Panc1 (cell line): ENCODE data around the gene GRK3.

Source experiments
- POLR2AphosphoS5 ChIP-seq: IDR thresholded peaks from 2 replicates; pipeline ENCODE4 v1.6.1; 2012; ENCODE audit warnings: mild to moderate bottlenecking, low read depth, low read length, moderate library complexity
- TF ChIP-seq, protein P1 (sequence below): fragments of 450-650 bp; IDR thresholded peaks from 2 replicates; pipeline ENCODE4 v1.5.1; 2017; ENCODE audit warnings: mild to moderate bottlenecking

DNA sequence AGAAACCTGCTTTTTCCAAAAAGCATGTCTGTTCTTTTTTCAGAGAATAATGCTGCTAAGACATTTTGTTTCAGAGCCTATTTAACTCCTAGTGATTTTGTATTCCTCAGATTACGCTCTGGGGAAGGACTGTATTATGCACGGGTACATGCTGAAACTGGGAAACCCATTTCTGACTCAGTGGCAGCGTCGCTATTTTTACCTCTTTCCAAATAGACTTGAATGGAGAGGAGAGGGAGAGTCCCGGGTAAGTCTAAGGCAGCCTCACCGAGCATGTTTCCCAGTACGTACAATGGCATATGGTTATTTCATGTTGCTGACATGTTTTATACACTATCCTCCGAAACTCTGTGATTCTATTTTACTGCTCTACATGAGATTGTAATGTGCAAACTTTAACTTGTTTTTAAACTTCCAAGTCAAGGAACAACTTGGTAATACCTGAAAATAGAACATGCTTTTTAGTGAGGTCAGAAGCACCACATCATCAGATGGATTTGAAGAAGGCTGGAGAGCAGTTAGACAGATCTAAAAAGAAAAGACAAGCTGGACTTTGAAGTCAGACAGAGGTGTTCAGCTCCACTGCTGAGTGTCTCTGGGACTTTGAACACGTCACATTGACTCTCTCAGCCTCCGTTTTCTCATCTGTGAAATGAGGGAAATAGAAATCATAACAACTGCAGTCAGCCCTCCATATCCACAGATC is 153.8 kb downstream of the GRK3 start:
- TF ChIP-seq, protein P1, sequence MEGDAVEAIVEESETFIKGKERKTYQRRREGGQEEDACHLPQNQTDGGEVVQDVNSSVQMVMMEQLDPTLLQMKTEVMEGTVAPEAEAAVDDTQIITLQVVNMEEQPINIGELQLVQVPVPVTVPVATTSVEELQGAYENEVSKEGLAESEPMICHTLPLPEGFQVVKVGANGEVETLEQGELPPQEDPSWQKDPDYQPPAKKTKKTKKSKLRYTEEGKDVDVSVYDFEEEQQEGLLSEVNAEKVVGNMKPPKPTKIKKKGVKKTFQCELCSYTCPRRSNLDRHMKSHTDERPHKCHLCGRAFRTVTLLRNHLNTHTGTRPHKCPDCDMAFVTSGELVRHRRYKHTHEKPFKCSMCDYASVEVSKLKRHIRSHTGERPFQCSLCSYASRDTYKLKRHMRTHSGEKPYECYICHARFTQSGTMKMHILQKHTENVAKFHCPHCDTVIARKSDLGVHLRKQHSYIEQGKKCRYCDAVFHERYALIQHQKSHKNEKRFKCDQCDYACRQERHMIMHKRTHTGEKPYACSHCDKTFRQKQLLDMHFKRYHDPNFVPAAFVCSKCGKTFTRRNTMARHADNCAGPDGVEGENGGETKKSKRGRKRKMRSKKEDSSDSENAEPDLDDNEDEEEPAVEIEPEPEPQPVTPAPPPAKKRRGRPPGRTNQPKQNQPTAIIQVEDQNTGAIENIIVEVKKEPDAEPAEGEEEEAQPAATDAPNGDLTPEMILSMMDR, result no peak
- no peak for TF ChIP-seq POLR2AphosphoS5
